NCI-H128 (cell line): ENCODE data around the gene OTOP1.
"Not testable (repeated sequence)": the region's sequence is repeated elsewhere in the genome, so short reads cannot be mapped to it uniquely, and the experiment has no call there.

ENCODE experiments used
- DNase-seq: peaks from one replicate; lab custom pipeline; 2025; ENCODE audit not compliant: unreplicated experiment; lab: John Stamatoyannopoulos, UW

OTOP1 gene

GRCh38 chr4:4164532-4165173 lies 62.1 kb downstream of the OTOP1 start:
- not testable (repeated sequence) for DNase-seq

DNA sequence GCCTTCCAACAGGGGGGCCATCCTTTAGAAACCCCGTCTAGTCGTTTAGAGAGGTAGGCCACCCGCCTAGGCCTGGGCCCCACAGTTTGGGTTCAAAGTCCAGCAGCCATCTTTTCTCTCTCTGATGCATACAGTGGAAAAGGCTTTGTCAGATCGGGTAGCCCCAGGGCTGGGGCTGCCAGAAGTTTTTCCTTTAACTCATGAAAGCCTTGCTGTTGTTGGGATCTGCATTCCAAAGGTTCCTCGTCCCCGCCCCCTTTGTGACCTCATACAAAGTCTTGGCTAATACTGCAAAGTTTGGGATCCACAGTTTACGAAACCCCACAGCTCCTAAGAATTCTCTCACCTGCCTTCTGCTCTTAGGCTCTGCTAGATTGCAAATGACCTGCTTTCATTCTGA lies 64.5 kb downstream of the OTOP1 start:
- not testable (repeated sequence) for DNase-seq

DNA sequence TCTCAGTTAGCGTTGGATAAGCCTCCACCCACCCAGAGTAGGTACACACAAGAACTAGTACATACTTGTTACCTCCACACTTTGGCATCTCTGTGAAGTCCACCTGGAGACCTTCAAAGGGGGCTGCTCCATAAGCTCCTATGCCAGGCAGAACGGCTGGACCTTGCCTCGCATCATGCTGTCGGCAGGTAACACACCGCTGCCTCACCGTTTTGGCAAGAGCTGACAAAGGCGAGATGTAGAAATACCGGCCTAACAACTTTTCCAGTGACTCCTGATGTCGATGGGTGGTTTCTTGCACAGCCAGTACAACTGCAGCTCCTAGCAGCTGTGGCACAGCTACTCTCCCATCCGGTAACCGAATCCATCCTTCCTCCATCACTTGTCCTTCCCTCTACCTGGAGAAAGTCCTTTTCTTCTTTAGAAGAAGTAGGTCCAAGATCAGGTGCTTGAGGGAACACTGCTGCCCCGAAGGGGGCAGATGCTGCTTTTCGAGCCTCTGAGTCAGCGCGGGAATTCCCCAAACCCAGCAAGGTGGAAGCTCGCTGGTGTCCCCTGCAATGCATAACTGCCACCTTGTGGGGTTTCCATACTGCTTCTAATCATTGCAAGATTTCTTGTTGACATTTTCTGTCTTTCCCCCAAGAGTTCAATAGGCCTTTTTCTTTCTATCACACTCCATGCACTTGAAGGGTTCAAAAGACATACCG lies 65.6 kb downstream of the OTOP1 start:
- DNase-seq: not testable (repeated sequence)

- not testable (repeated sequence) for DNase-seq
Measured at GRCh38 chr4:4145622-4146021, 81.1 kb downstream of the OTOP1 start.

DNA sequence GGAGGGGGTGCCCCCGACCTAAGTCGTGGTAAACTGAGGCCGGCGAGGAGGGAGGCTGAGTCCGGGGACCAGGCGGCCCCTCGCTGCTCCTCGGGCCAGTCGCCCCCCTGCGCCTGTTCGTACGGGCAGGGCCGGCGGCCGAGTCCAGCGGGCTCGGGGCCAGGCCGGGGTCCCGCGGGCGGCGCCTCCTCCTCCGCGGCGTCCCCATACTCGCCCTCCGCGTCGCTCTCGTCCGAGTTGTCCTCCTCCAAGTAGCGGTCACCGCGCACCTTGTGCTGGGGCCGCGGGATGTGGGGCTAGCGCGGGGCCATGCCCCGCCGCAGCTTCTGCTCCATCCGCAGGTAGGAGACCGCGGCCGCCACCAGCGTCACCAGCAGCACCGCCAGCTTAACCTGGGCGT lies 83.4 kb downstream of the OTOP1 start:
- not testable (repeated sequence) for DNase-seq

DNA sequence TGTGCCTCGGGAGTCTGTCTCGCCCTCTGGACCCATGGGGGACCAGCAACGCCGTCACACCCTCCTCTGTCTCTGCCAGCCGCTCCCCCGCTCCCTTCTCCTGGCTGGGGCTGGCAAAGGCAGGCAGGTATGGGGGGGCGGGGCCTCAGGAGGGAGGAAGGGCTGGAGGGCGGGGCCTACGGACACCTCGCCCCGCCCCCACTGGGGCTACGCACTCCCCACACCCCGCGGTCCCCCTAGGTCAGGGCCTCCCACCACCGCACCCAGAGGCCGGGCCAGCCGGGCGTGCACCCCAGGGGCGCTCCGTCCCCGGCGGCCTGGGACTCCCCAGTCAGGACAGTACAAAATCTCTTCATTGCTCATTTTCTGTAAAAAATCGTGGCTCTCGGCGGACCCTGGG lies 84.0 kb downstream of the OTOP1 start:
- not testable (repeated sequence) for DNase-seq

DNA sequence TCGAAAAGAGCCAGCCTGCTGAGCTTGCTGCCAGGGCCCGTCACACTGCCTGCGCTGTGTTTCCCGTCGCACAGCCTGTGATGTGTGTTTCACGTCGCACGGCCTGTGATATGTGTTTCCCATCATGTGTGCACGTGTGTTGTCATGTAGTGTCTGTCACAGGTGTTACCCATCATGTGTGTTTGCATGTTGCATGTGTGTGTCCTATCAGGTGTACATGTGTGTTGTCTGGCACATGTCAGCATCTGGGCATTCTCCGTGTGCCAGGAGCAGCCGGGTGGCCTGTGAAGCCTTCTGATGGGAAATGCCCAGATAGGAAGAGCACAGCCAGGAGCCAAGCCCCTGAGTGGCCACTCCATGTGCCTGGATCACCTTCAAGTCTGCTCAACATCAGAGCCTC lies 85.5 kb downstream of the OTOP1 start:
- not testable (repeated sequence) for DNase-seq
